Endothelial cell of umbilical vein (primary cell): ENCODE data around the gene ANO9. TPM values are rescaled to one million over a fixed set of nuclear protein-coding genes. Genes with fewer than 3 reads are reported as not detected.
A peak's percentile ranks its signal among the peaks of the same experiment; 100 is the strongest.
"Not testable (repeated sequence)": the region's sequence is repeated elsewhere in the genome, so short reads cannot be mapped to it uniquely, and the experiment has no call there.

ENCODE experiments used
- BruUV-seq: library from RNA; stranded (reverse); fragments of 400-500 nt; replicated peaks from 2 replicates; lab custom pipeline; 2021; lab: Mats Ljungman, UMichigan
- CTCF ChIA-PET: fragments of 300-600, 350-600 bp; sonication (Branson Sonifier 250); formaldehyde crosslinking; loops from one replicate; lab custom pipeline; 2021; ENCODE audit warnings: antibody characterized with exemption, inconsistent platforms; lab: Charles Lee
- POLR2A ChIA-PET: fragments of 300-600, 350-600 bp; sonication (Branson Sonifier 250); formaldehyde crosslinking; loops from one replicate; lab custom pipeline; 2021; ENCODE audit warnings: antibody characterized with exemption, inconsistent platforms; lab: Charles Lee
- DNase-seq: peaks from one replicate; pipeline ENCODE4 v3.0.0-alpha.2; 2011; ENCODE audit warnings: low read depth, low spot score
- FAIRE-seq: peaks from 2 replicates; lab custom pipeline; 2011; peaks lifted over from hg19 to GRCh38; lab: Jason Lieb, UNC
- H2AFZ ChIP-seq: 2 replicates; pipeline ENCODE4 v1.6.0; 2012; ENCODE audit warnings: low read depth, low read length, control low read depth, inconsistent platforms
- H3K27ac ChIP-seq: 2 replicates; pipeline ENCODE4 v1.5.1; 2011; ENCODE audit warnings: low read depth, mild to moderate bottlenecking, control low read depth, low read length, moderate library complexity; ENCODE audit not compliant: insufficient read depth
- H3K27me3 ChIP-seq, 2 experiments: 2 replicates each; pipeline versions ENCODE4 v1.6.0 to v1.6.1; 2011; ENCODE audit warnings: low read length in 2 of 2, mixed read lengths in 1 of 2; ENCODE audit not compliant: control insufficient read depth in 2 of 2, insufficient read depth in 2 of 2
- H3K36me3 ChIP-seq, 2 experiments: 2 replicates in 1 of 2; 3 replicates in 1 of 2; pipeline ENCODE4 v1.5.1; 2011; ENCODE audit warnings: low read length in 2 of 2, mild to moderate bottlenecking in 1 of 2, moderate library complexity in 1 of 2; ENCODE audit not compliant: control insufficient read depth in 2 of 2, insufficient read depth in 2 of 2; ENCODE audit errors: extremely low read depth in 1 of 2
- H3K4me1 ChIP-seq: 3 replicates; pipeline ENCODE4 v1.5.1; 2011; ENCODE audit warnings: mild to moderate bottlenecking, low read length; ENCODE audit not compliant: control insufficient read depth, insufficient read depth; ENCODE audit errors: extremely low read depth
- H3K4me2 ChIP-seq: 2 replicates; pipeline ENCODE4 v1.6.1; 2011; ENCODE audit warnings: low read length, control low read depth, mixed read lengths; ENCODE audit not compliant: insufficient read depth
- H3K4me3 ChIP-seq, 3 experiments: fragments of 200-600 bp in 1 of 3; sonication (generic), shearing (Covaris generic) in 1 of 3; replicated peaks in 1 of 3; 2 replicates each; pipeline ENCODE4 v1.5.1; 2011 to 2016; ENCODE audit warnings: control low read depth in 3 of 3, low read length in 3 of 3, mild to moderate bottlenecking in 2 of 3, inconsistent platforms in 1 of 3, low read depth in 1 of 3, moderate library complexity in 1 of 3; ENCODE audit not compliant: insufficient read depth in 1 of 3
- H3K79me2 ChIP-seq: 2 replicates; pipeline ENCODE4 v1.6.0; 2012; ENCODE audit warnings: low read length, inconsistent platforms; ENCODE audit not compliant: control insufficient read depth, insufficient read depth
- H3K9ac ChIP-seq: replicated peaks from 2 replicates; pipeline ENCODE3; 2011; ENCODE audit warnings: low read length, control low read depth; ENCODE audit not compliant: insufficient read depth; ENCODE audit errors: extremely low read depth
- H3K9me1 ChIP-seq: replicated peaks from 3 replicates; pipeline ENCODE4 v1.6.0; 2011; ENCODE audit warnings: mild to moderate bottlenecking, low read length; ENCODE audit not compliant: control insufficient read depth, insufficient read depth; ENCODE audit errors: extremely low read depth
- H3K9me3 ChIP-seq: replicated peaks from 2 replicates; pipeline ENCODE4 v1.5.1; 2012; ENCODE audit warnings: low read length, inconsistent platforms; ENCODE audit not compliant: control insufficient read depth, insufficient read depth
- H4K20me1 ChIP-seq: replicated peaks from 2 replicates; pipeline ENCODE3; 2011; ENCODE audit warnings: mild to moderate bottlenecking, low read length; ENCODE audit not compliant: control insufficient read depth, insufficient read depth; ENCODE audit errors: extremely low read depth
- CTCF ChIP-seq, 2 donors: IDR thresholded peaks; 1 replicate in 1 of 2; 2 replicates in 1 of 2; pipeline ENCODE4 v1.5.1; 2011; ENCODE audit warnings: low read length in 2 of 2, mild to moderate bottlenecking in 2 of 2, moderate library complexity in 2 of 2, control low read depth in 1 of 2, inconsistent platforms in 1 of 2, low read depth in 1 of 2; ENCODE audit not compliant: insufficient read depth in 1 of 2; ENCODE audit errors: extremely low read depth in 1 of 2
- JUN ChIP-seq: IDR thresholded peaks from 2 replicates; pipeline ENCODE4 v1.6.1; 2011; ENCODE audit warnings: borderline replicate concordance, low read depth; ENCODE audit not compliant: insufficient read length, insufficient read depth
- POLR2A ChIP-seq: IDR thresholded peaks from 2 replicates; pipeline ENCODE4 v1.6.1; 2012; ENCODE audit warnings: low read depth, mild to moderate bottlenecking, control low read depth, low read length
- POLR2AphosphoS5 ChIP-seq: IDR thresholded peaks from 2 replicates; pipeline ENCODE4 v1.6.1; 2012; ENCODE audit warnings: low read depth, mild to moderate bottlenecking, control low read depth, low read length, moderate library complexity; ENCODE audit not compliant: insufficient read depth
- dilution Hi-C: fragments of 300-500 bp; cut with MboI; formaldehyde crosslinking; loops from one replicate; pipeline ENCODE4 v1.15.0; 2019; ENCODE audit warnings: low sequenced_read_pairs; ENCODE audit not compliant: extremely low pct_ligation_motif_present
- intact Hi-C: fragments of 100-400 bp; cut with micrococcal nuclease; formaldehyde crosslinking; loops from one replicate; pipeline ENCODE4 v1.10.0; 2022
- polyA plus RNA-seq, 4 experiments: library from polyadenylated mRNA; depleted of rRNA in 3 of 4; stranded (reverse) in 3 of 4; unstranded in 1 of 4; fragments of >200 nt; gene quantifications; 2 replicates each; pipeline versions ENCODE4 v1.2.1 to v1.2.3, GENCODE V29; 2011 to 2012; ENCODE audit warnings: missing spikeins in 1 of 4
- total RNA-seq: library from RNA; stranded (reverse); gene quantifications from 2 replicates; pipeline ENCODE4 v1.2.3, GENCODE V29; 2021

Gene ANO9
- total and polyA plus RNA-seq, 2 donors (not counting 3 experiments of a cell fraction or from before 2014, with no cell fraction given), result 0.23 TPM; not detected in 1

GRCh38 chr11:469684-470560, 28.1 kb upstream of the ANO9 start:
- H3K4me2 ChIP-seq, result peak overlapping the region; percentile 27
- no peak overlapping the region for H3K4me3 ChIP-seq
- peak overlapping the region; percentile 7 for H3K9ac ChIP-seq
- dilution Hi-C loops (no loop called here), intact Hi-C loops (loop anchor here (1.0 kb wide), 2 partner anchors 19 to 48 kb away; no protein-coding TSS in a partner anchor)
- H3K4me1 ChIP-seq, result peaks cover 10% of the 10 kb centered on the region
- peak overlapping the region; percentile 4 for H2AFZ ChIP-seq
- no peaks in the 10 kb centered on the region for H4K20me1 ChIP-seq
- CTCF ChIA-PET, result interaction anchor here (0.6 to 1.5 kb wide), 10 partner anchors 8 to 74 kb away, joined by 3 to 12 read pairs (median 6); partner anchors contain the start of gene PTDSS2
- peak in 1 of 2 donors; percentile 11 for TF ChIP-seq CTCF (IDR thresholded peaks at IDR 0.05; ENCODE audit: extremely low read depth in 1 of 2, insufficient read depth in 1 of 2, low read depth in 1 of 2, low read length in 2 of 2)
- TF ChIP-seq JUN, result no peak
- peak; percentile 40 for TF ChIP-seq POLR2AphosphoS5
- peak; percentile 30 for TF ChIP-seq POLR2A
- peaks cover 25% of the 10 kb centered on the region for H3K79me2 ChIP-seq
- H3K27me3 ChIP-seq, result no peaks in the 10 kb centered on the region
- peak overlapping the region; percentile 18 for H3K27ac ChIP-seq
- POLR2A ChIA-PET, result interaction anchor here (1.2 kb wide), 1 partner anchor 37 kb away, joined by 4 read pairs; the partner anchor contains the start of gene RNH1
- H3K9me3 ChIP-seq, result no peaks in the 10 kb centered on the region
- no peaks in the 10 kb centered on the region for H3K36me3 ChIP-seq
- FAIRE-seq (peak; percentile 95), DNase-seq (peak; percentile 90)
- BruUV-seq, result no TSS peak
- no peaks in the 10 kb centered on the region for H3K9me1 ChIP-seq

GRCh38 chr11:469026-469683, 27.3 kb upstream of the ANO9 start:
- Histone ChIP-seq H3K4me2 (peak overlapping the region; percentile 27), H3K9ac (peak overlapping the region; percentile 7), H2AFZ (peak overlapping the region; percentile 4), H3K79me2 (peaks cover 23% of the 10 kb centered on the region), H3K27ac (peak overlapping the region; percentile 18)
- H3K36me3 ChIP-seq, DNase-seq, FAIRE-seq, H3K9me1 ChIP-seq, H3K27me3 ChIP-seq, H3K4me1 ChIP-seq, BruUV-seq, H3K9me3 ChIP-seq, H4K20me1 ChIP-seq, dilution Hi-C loops, H3K4me3 ChIP-seq: not testable (repeated sequence)
- ChIA-PET POLR2A (interaction anchor here (1.2 kb wide), 1 partner anchor 38 kb away, joined by 4 read pairs; the partner anchor contains the start of gene RNH1), CTCF (interaction anchor here (0.6 to 1.5 kb wide), 10 partner anchors 9 to 73 kb away, joined by 3 to 12 read pairs (median 6); partner anchors contain the start of gene PTDSS2)
- intact Hi-C loops, result loop anchor here (1.0 kb wide), 2 partner anchors 18 to 49 kb away; no protein-coding TSS in a partner anchor
